Omental fat pad (tissue), 4 donors: Measurements from ENCODE around the gene EFNA5. TPM values are rescaled to one million over a fixed set of nuclear protein-coding genes. Genes with fewer than 3 reads are reported as not detected.

Experiments
- ATAC-seq: fragments of 150-250 bp; one replicate; pipeline ENCODE4 v1.9.1; 2016; ENCODE audit warnings: mild to moderate bottlenecking, moderate library complexity; ENCODE audit not compliant: low FRiP score
- DNase-seq: peaks from one replicate; pipeline ENCODE4 v3.0.0-alpha.2; 2019; ENCODE audit warnings: low spot score
- CTCF ChIP-seq, 3 donors: fragments of 450-650 bp; IDR thresholded peaks; one replicate each; pipeline ENCODE4 v1.5.1; 2016 to 2017; ENCODE audit warnings: antibody characterized with exemption in 3 of 3, mild to moderate bottlenecking in 3 of 3, moderate library complexity in 2 of 3
- total RNA-seq, 4 donors: library from RNA; depleted of rRNA; stranded (reverse); fragments of >200 nt; gene quantifications; one replicate each; pipeline ENCODE4 v1.1.0, GENCODE V29; 2016

Gene EFNA5
- total RNA-seq, 4 donors from 2014 or later = 9.0 to 26.3 (median 14.0) TPM

- no peak for TF ChIP-seq CTCF (IDR thresholded peaks at IDR 0.05)
- DNase-seq (no peak), ATAC-seq (peak; percentile 82)
These were observed 282.4 kb downstream of the EFNA5 start for GRCh38 chr5:107388141-107388861.

GRCh38 chr5:107387526-107388140, 283.1 kb downstream of the EFNA5 start:
- DNase-seq (no peak), ATAC-seq (no peak)
- TF ChIP-seq CTCF (IDR thresholded peaks at IDR 0.05) = no peak

- DNase-seq (no peak), ATAC-seq (no peak)
- TF ChIP-seq CTCF (IDR thresholded peaks at IDR 0.05) = no peak
These were observed 285.0 kb downstream of the EFNA5 start for GRCh38 chr5:107385708-107386107.

- no peak for TF ChIP-seq CTCF (IDR thresholded peaks at IDR 0.05)
- ATAC-seq = no peak
- DNase-seq = no peak
These were observed 286.5 kb downstream of the EFNA5 start for GRCh38 chr5:107384256-107384655.

GRCh38 chr5:107383414-107383813, 287.3 kb downstream of the EFNA5 start:
- no peak for ATAC-seq
- TF ChIP-seq CTCF (IDR thresholded peaks at IDR 0.05) = no peak

GRCh38 chr5:107381189-107381856, 289.4 kb downstream of the EFNA5 start:
- no peak for ATAC-seq
- no peak for DNase-seq
- TF ChIP-seq CTCF (IDR thresholded peaks at IDR 0.05) = no peak

More at GRCh38 chr5:107383414-107383813, 287.3 kb downstream of the EFNA5 start:
- no peak for DNase-seq
